ENCODE measurements around the gene TWSG1.

- TF ChIP-seq TAF1 (IDR thresholded peaks at IDR 0.05; ENCODE audit: borderline replicate concordance, insufficient read depth, low read length) (no peak), POLR2AphosphoS5 (IDR thresholded peaks at IDR 0.05; ENCODE audit: low read depth, low read length) (no peak), REST (IDR thresholded peaks at IDR 0.05; ENCODE audit: insufficient read depth in 1 of 2, low read depth in 2 of 2, low read length in 2 of 2) (no peak), FOXP2 (optimal IDR thresholded peaks at IDR 0.05; ENCODE audit: borderline replicate concordance, extremely low read depth, extremely low read length, insufficient read depth) (no peak), SIN3A (IDR thresholded peaks at IDR 0.05; ENCODE audit: borderline replicate concordance, insufficient read depth, low read length) (no peak)
Observed at GRCh38 chr18:9447334-9447733, 112.8 kb downstream of the TWSG1 start.
